IPS-18a (cell line): ENCODE data around the gene ZNF143.
"Not testable (repeated sequence)": the region's sequence is repeated elsewhere in the genome, so short reads cannot be mapped to it uniquely, and the experiment has no call there.

Source experiments
- H3K27ac ChIP-seq: one replicate; pipeline ENCODE4 v1.5.1; 2013; ENCODE audit warnings: low read length
- H3K27me3 ChIP-seq: one replicate; pipeline ENCODE4 v1.6.1; 2013; ENCODE audit warnings: mild to moderate bottlenecking, low read length; ENCODE audit not compliant: control insufficient read depth, insufficient read depth
- H3K36me3 ChIP-seq: one replicate; pipeline ENCODE4 v1.6.1; 2013; ENCODE audit warnings: low read depth, low read length; ENCODE audit not compliant: control insufficient read depth
- H3K4me1 ChIP-seq: one replicate; pipeline ENCODE4 v1.6.1; 2013; ENCODE audit warnings: low read depth, low read length; ENCODE audit not compliant: control insufficient read depth
- H3K4me3 ChIP-seq: one replicate; pipeline ENCODE4 v1.5.1; 2013; ENCODE audit warnings: low read length
- H3K9ac ChIP-seq: one replicate; pipeline ENCODE4 v1.6.1; 2013; ENCODE audit warnings: mild to moderate bottlenecking, low read length, moderate library complexity
- H3K9me3 ChIP-seq: one replicate; pipeline ENCODE4 v1.6.1; 2013; ENCODE audit warnings: low read depth, low read length; ENCODE audit not compliant: control insufficient read depth

The ZNF143 gene

GRCh38 chr11:9460322-9461062 is at the start of gene ZNF143:
TSS of gene ZNF143 (plus strand) at chr11:9461012. CDS start at chr11:9471309, 10,297 bp downstream.
- H3K9me3 ChIP-seq, result no peaks in the 10 kb centered on the region
- H3K27ac ChIP-seq, result peak within 1 kb of the TSS; percentile 100
- peaks cover 3% of the 10 kb centered on the region for H3K4me1 ChIP-seq
- H3K36me3 ChIP-seq, result no peaks in the 10 kb centered on the region
- H3K9ac ChIP-seq, result peak within 1 kb of the TSS; percentile 100
- peak within 1 kb of the TSS; percentile 99 for H3K4me3 ChIP-seq
- H3K27me3 ChIP-seq, result no peaks in the 10 kb centered on the region

- peaks cover 98% of the 10 kb centered on the region for H3K36me3 ChIP-seq
- H3K9me3 ChIP-seq, result no peaks in the 10 kb centered on the region
- no peak overlapping the region for H3K9ac ChIP-seq
- H3K4me1 ChIP-seq, result no peaks in the 10 kb centered on the region
- H3K27me3 ChIP-seq, result no peaks in the 10 kb centered on the region
- H3K27ac ChIP-seq, result no peak overlapping the region
- H3K4me3 ChIP-seq, result no peak overlapping the region
These were observed 32.1 kb upstream of the ZNF143 start for GRCh38 chr11:9428706-9429105.

- Histone ChIP-seq H3K36me3 (peaks cover 91% of the 10 kb centered on the region), H3K4me3 (no peak overlapping the region), H3K27me3 (no peaks in the 10 kb centered on the region), H3K9me3 (no peaks in the 10 kb centered on the region), H3K4me1 (no peaks in the 10 kb centered on the region), H3K27ac (no peak overlapping the region), H3K9ac (no peak overlapping the region)
These were observed 22.2 kb upstream of the ZNF143 start for GRCh38 chr11:9438611-9439010.

- Histone ChIP-seq H3K4me3 (no peak overlapping the region), H3K4me1 (no peaks in the 10 kb centered on the region), H3K9me3 (no peaks in the 10 kb centered on the region), H3K9ac (no peak overlapping the region), H3K27me3 (no peaks in the 10 kb centered on the region), H3K36me3 (peaks cover 54% of the 10 kb centered on the region), H3K27ac (no peak overlapping the region)
These were observed 14.6 kb upstream of the ZNF143 start for GRCh38 chr11:9446230-9446629.

GRCh38 chr11:9448576-9449352 is 12.0 kb upstream of the ZNF143 start:
- Histone ChIP-seq H3K4me1 (no peaks in the 10 kb centered on the region), H3K36me3 (peaks cover 32% of the 10 kb centered on the region), H3K9ac (no peak overlapping the region), H3K9me3 (no peaks in the 10 kb centered on the region), H3K27me3 (no peaks in the 10 kb centered on the region), H3K4me3 (no peak overlapping the region), H3K27ac (no peak overlapping the region)

- not testable (repeated sequence) for H3K27me3 ChIP-seq, H3K9me3 ChIP-seq, H3K4me1 ChIP-seq, H3K36me3 ChIP-seq, H3K27ac ChIP-seq, H3K9ac ChIP-seq, H3K4me3 ChIP-seq
These were observed 8.8 kb upstream of the ZNF143 start for GRCh38 chr11:9452023-9452422.

- H3K4me3 ChIP-seq, result no peak overlapping the region
- no peaks in the 10 kb centered on the region for H3K9me3 ChIP-seq
- no peaks in the 10 kb centered on the region for H3K27me3 ChIP-seq
- H3K9ac ChIP-seq, result no peak overlapping the region
- no peaks in the 10 kb centered on the region for H3K4me1 ChIP-seq
- H3K36me3 ChIP-seq, result no peaks in the 10 kb centered on the region
- no peak overlapping the region for H3K27ac ChIP-seq
These were observed 5.1 kb upstream of the ZNF143 start for GRCh38 chr11:9455722-9456121.

GRCh38 chr11:9459667-9460321 is 1.0 kb upstream of the ZNF143 start:
- Histone ChIP-seq H3K27me3 (no peaks in the 10 kb centered on the region), H3K36me3 (no peaks in the 10 kb centered on the region), H3K4me1 (peaks cover 3% of the 10 kb centered on the region), H3K9me3 (no peaks in the 10 kb centered on the region), H3K9ac (peak overlapping the region; percentile 100), H3K4me3 (peak overlapping the region; percentile 99), H3K27ac (peak overlapping the region; percentile 100)

- H3K4me3 ChIP-seq, result peak overlapping the region; percentile 89
- peak overlapping the region; percentile 98 for H3K9ac ChIP-seq
- H3K27me3 ChIP-seq, result no peaks in the 10 kb centered on the region
- H3K9me3 ChIP-seq, result no peaks in the 10 kb centered on the region
- H3K4me1 ChIP-seq, result peaks cover 3% of the 10 kb centered on the region
- peak overlapping the region; percentile 71 for H3K27ac ChIP-seq
- no peaks in the 10 kb centered on the region for H3K36me3 ChIP-seq
These were observed 399 bp downstream of the ZNF143 start for GRCh38 chr11:9461063-9461759.

- peak overlapping the region; percentile 89 for H3K4me3 ChIP-seq
- peak overlapping the region; percentile 71 for H3K27ac ChIP-seq
- H3K36me3 ChIP-seq, result no peaks in the 10 kb centered on the region
- peak overlapping the region; percentile 98 for H3K9ac ChIP-seq
- no peaks in the 10 kb centered on the region for H3K9me3 ChIP-seq
- no peaks in the 10 kb centered on the region for H3K27me3 ChIP-seq
- peaks cover 3% of the 10 kb centered on the region for H3K4me1 ChIP-seq
These were observed 935 bp downstream of the ZNF143 start for GRCh38 chr11:9461760-9462134.

GRCh38 chr11:9462172-9462799 is 1.5 kb downstream of the ZNF143 start:
- peak overlapping the region; percentile 89 for H3K4me3 ChIP-seq
- H3K36me3 ChIP-seq, result no peaks in the 10 kb centered on the region
- H3K27ac ChIP-seq, result no peak overlapping the region
- peaks cover 3% of the 10 kb centered on the region for H3K4me1 ChIP-seq
- peak overlapping the region; percentile 98 for H3K9ac ChIP-seq
- H3K27me3 ChIP-seq, result no peaks in the 10 kb centered on the region
- H3K9me3 ChIP-seq, result no peaks in the 10 kb centered on the region
